GM21825 (cell line): ENCODE data around the gene MZF1.

Experiments used
- ATAC-seq: cut with Tn5 transposase; IDR thresholded peaks from one replicate; pipeline ENCODE4 v1.9.1; 2021; ENCODE audit warnings: mild to moderate bottlenecking, moderate library complexity; ENCODE audit not compliant: unreplicated experiment

MZF1 gene

GRCh38 chr19:58570770-58571574, 2.2 kb downstream of the MZF1 start:
- ATAC-seq = no peak

GRCh38 chr19:58569943-58570670, 3.0 kb downstream of the MZF1 start:
- no peak for ATAC-seq

GRCh38 chr19:58569191-58569942, 3.8 kb downstream of the MZF1 start:
- ATAC-seq = no peak

- no peak for ATAC-seq
Measured at GRCh38 chr19:58568453-58569130, 4.5 kb downstream of the MZF1 start.

- ATAC-seq = no peak
Measured at GRCh38 chr19:58566989-58567388, 6.1 kb downstream of the MZF1 start.

GRCh38 chr19:58563823-58564222, 9.3 kb downstream of the MZF1 start:
- no peak for ATAC-seq

- ATAC-seq = no peak
Measured at GRCh38 chr19:58563034-58563573, 10.0 kb downstream of the MZF1 start.

- ATAC-seq = no peak
Measured at GRCh38 chr19:58562122-58563033, 10.8 kb downstream of the MZF1 start.

- ATAC-seq = no peak
Measured at GRCh38 chr19:58561373-58562121, 11.6 kb downstream of the MZF1 start.

- ATAC-seq = no peak
Measured at GRCh38 chr19:58560921-58561320, 12.2 kb downstream of the MZF1 start.

GRCh38 chr19:58560007-58560887, 12.9 kb downstream of the MZF1 start:
- no peak for ATAC-seq

GRCh38 chr19:58559275-58560006, 13.7 kb downstream of the MZF1 start:
- ATAC-seq = no peak

GRCh38 chr19:58558623-58559274, 14.4 kb downstream of the MZF1 start:
- ATAC-seq = peak; percentile 50

GRCh38 chr19:58558066-58558622, 15.0 kb downstream of the MZF1 start, which contains the start of gene UBE2M:
UBE2M (minus strand) TSS chr19:58558611; CDS start chr19:58558381, 230 bp downstream.
- peak; percentile 1 for ATAC-seq

- ATAC-seq = no peak
Measured at GRCh38 chr19:58557221-58558065, 15.7 kb downstream of the MZF1 start.
